GM13977 (cell line): ENCODE data around the gene ADCY9.
"Not testable (repeated sequence)": the region's sequence is repeated elsewhere in the genome, so short reads cannot be mapped to it uniquely, and the experiment has no call there.

ENCODE experiments used
- DNase-seq: peaks from one replicate; pipeline ENCODE4 v3.0.0; 2012; ENCODE audit warnings: low spot score
- in situ Hi-C: fragments of 300-500 bp; cut with MboI; formaldehyde crosslinking; loops from one replicate; pipeline ENCODE4 v1.12.0; 2022; ENCODE audit warnings: low sequenced_read_pairs, low pct_unique_long_range_greater_than_20kb, mixed read lengths, inconsistent platforms; ENCODE audit not compliant: unreplicated experiment
- TF ChIP-seq, protein P1 (sequence below): IDR thresholded peaks from 2 replicates; pipeline ENCODE4 v1.5.1; 2012; ENCODE audit warnings: mild to moderate bottlenecking, control low read depth; ENCODE audit not compliant: insufficient read depth; ENCODE audit errors: extremely low read depth, missing control alignments

Gene ADCY9

DNA sequence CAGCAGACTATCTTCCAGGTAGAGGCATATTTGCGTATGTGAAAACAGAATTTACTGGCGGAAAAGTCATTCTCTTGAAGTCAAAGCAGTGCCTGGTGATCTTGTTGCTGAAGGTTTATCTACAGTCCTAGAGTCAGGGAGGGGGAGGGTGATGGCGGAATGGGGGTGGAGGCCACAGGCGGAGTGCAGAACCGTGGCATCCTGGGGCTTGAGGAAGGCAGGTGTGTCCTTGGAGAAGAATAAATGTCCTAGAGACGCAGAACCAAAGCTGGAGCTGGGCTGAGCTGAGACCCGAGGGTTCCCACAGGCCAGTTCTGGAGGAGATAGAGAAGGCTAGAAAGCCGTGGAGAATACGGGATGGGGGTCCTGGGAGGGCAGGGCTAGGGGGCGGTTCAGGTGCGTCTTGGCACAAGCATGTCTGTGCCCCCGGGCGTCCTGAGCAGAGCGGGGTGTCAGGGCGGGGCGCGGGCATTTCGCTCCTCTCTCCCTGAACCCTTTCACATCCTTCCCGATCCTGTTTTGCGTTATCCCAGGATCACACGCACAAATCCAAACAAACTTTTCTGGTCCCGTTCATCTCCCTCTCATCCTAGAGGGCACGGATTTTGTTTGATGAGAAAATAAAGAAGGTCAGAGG, 158.8 kb downstream of the ADCY9 start:
- DNase-seq: no peak
- in situ Hi-C loops: no loop called here
- TF ChIP-seq, protein P1, sequence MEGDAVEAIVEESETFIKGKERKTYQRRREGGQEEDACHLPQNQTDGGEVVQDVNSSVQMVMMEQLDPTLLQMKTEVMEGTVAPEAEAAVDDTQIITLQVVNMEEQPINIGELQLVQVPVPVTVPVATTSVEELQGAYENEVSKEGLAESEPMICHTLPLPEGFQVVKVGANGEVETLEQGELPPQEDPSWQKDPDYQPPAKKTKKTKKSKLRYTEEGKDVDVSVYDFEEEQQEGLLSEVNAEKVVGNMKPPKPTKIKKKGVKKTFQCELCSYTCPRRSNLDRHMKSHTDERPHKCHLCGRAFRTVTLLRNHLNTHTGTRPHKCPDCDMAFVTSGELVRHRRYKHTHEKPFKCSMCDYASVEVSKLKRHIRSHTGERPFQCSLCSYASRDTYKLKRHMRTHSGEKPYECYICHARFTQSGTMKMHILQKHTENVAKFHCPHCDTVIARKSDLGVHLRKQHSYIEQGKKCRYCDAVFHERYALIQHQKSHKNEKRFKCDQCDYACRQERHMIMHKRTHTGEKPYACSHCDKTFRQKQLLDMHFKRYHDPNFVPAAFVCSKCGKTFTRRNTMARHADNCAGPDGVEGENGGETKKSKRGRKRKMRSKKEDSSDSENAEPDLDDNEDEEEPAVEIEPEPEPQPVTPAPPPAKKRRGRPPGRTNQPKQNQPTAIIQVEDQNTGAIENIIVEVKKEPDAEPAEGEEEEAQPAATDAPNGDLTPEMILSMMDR: no peak

DNA sequence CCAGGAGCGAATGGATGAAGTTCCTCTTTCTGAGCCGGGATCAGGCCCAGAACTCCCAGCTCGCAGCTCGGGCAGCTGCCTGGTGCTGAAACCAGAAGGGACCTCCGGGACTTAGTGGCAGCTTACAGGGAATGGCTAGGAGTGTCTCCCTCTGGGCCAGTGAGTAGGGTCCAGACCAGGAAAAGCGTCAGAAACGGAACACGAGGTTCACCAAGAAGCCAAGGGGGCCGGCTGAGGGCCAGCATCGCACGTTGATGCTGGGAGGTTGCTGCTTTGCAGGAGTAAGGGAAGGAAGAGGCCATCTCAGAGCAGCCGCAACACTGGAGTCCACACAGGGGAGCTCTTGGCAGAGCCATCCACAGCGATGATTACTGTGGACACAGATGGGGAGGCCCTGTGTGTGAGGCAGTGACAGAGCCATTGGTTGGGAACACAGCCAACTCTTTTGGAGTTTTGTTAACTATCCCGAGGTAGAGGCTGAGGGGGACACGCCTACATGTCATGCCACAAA, 161.8 kb downstream of the ADCY9 start:
- TF ChIP-seq, protein P1: no peak
- no peak for DNase-seq
- in situ Hi-C loops: no loop called here

DNA sequence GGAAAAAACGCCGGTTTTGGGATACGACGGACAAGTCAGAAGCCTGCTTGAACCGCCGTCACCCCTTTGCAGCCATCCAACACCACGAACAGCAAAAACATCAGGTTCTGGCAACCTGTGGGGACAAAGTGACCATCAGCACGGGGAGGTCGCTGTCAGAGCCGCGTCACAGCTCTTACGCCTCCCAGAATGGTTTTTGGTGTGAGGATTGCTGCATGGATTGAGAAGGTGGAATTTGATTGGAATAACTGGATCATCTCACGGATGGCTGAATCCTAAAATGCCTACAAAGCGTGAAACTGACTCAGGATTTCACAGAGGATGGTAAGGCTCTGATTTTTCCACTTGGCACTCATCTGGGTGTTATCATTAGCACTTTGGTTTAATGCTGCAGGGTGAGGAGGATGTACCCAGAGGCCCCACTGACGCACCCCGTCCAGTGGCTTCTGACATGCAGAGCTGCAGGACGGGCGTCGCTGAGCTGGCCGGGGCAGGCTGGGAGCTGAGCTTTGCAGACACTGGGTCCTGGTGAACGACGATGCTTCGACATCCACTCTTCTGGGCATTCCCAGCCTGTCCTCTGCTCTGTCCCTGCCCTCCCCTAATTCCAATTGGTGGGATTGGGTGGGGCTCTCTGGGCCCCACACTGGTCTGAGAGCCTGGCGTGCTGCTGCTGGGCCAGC, 162.4 kb downstream of the ADCY9 start:
- DNase-seq: no peak
- TF ChIP-seq, protein P1: no peak
- in situ Hi-C loops: no loop called here

DNA sequence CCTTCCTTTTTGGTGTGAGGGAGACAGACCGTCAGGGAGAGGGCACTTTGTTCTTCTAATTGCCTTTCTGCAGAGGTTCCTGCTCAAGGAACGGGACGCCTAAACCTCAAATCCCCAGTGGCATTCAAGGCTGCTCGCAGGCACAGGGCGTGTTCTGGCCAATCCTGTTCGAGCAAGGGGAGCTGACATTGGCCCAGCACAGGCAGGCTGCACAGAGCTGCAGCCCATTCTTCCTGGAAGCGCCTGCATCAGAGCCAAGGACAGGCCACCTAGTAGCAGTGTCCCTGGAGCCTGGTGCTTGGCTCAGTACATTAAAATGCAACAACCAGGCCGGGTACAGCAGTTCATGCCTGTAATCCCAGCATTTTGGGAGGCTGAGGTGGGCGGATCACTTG, 163.5 kb downstream of the ADCY9 start:
- in situ Hi-C loops: no loop called here
- no peak for DNase-seq
- TF ChIP-seq, protein P1: no peak

DNA sequence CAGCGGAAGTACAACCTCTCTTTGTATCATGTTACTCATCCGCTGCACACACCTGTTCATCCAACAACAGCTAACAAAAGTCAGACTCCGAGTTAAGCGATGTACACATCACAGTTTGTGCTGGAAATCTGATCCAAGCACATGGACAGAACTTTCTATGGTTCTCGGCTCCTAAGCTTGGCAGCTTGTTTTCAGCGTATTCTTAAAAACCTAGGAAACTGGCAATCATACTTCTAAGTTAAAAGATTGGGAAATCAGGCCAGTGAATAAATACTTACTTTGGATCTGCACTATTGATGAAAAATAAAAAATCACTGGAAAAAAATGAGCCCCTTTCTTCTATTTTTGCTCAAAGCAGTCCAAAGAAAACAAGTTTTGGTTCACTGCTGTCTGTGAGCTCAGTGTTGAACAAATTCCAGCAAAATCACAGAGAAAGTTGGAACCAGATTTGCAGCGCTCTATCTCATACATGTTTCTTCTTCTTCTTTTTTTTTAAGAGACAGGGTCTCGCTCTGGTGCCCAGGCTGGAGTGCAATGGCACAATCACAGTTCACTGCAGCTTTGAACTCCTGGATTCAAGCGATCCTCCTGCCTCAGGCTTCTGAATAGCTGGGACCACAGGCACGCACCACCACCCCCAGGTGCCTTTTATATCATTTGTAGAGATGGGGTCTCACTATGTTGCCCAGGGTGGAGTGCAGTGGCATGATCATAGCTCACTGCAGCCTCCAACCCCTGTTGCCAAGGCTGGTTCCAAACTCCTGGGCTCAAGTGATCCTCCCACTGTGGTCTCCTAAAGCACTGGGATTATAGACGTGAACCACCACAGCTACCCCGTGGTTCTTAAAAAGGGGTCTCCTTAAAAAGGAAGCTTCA, 164.1 kb downstream of the ADCY9 start:
- DNase-seq: no peak
- in situ Hi-C loops: no loop called here
- TF ChIP-seq, protein P1: no peak

DNA sequence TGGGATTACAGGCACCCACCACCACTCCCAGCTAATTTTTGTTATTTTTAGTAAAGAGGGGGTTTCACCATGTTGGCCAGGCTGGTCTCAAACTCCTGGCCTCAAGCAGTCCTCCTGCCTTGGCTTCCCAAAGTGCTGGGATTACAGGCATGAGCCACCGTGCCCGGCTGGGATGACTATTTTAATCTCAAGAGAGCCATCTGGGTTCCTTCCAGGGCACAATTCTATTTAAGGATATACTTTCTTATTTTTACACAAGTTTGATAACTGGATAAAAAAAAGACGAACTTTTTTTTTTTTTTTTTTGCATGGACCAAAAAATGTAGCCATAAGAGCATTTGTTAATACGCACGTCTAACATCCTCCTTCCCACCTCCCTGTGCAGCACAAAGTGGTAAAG, 164.9 kb downstream of the ADCY9 start:
- DNase-seq, in situ Hi-C loops: not testable (repeated sequence)
